Right lobe of liver (tissue), 6 donors: ENCODE data around the gene TBX18. TPM values are rescaled to one million over a fixed set of nuclear protein-coding genes. Genes with fewer than 3 reads are reported as not detected.

Source experiments
- ATAC-seq, 4 donors: fragments of 200-7000 bp; cut with Tn5 transposase; one replicate each; pipeline ENCODE4 v1.9.1; 2020; ENCODE audit warnings: mild to moderate bottlenecking in 4 of 4, moderate library complexity in 4 of 4
- DNase-seq, 3 donors: peaks; one replicate each; pipeline ENCODE4 v3.0.0-alpha.2; 2020
- H3K27ac ChIP-seq, 3 donors: fragments of 200-600 bp; one replicate each; pipeline ENCODE4 v1.8.0; 2022
- H3K27me3 ChIP-seq, 2 donors: fragments of 200-600 bp; one replicate each; pipeline ENCODE4 v1.8.0; 2022
- H3K36me3 ChIP-seq, 4 donors: fragments of 200-600 bp; sonication (generic) in 1 of 4; one replicate each; pipeline versions ENCODE4 v1.5.1 to v1.8.0; 2017 to 2022; ENCODE audit warnings: control low read depth in 1 of 4
- H3K4me1 ChIP-seq, 4 donors: fragments of 200-600 bp; sonication (generic) in 1 of 4; one replicate each; pipeline versions ENCODE4 v1.5.1 to v1.8.0; 2017 to 2022; ENCODE audit warnings: control low read depth in 1 of 4
- H3K4me3 ChIP-seq, 3 donors: fragments of 200-600 bp; one replicate each; pipeline ENCODE4 v1.8.0; 2022
- H3K9me3 ChIP-seq, 4 donors: fragments of 200-600 bp; sonication (generic) in 1 of 4; one replicate each; pipeline versions ENCODE4 v1.5.1 to v1.8.0; 2017 to 2022; ENCODE audit warnings: control low read depth in 1 of 4
- POLR2A ChIP-seq: fragments of 450-650 bp; IDR thresholded peaks from one replicate; pipeline ENCODE4 v1.6.1; 2017; ENCODE audit warnings: antibody characterized with exemption, mild to moderate bottlenecking
- WGBS: methylation state at CpG from one replicate; pipeline ENCODE4 v1.1.6; 2018; ENCODE audit warnings: low coverage, low lambda C conversion rate; ENCODE audit not compliant: insufficient coverage; ENCODE audit errors: missing lambda C conversion rate; 5-methylcytosine and 5-hydroxymethylcytosine counted together
- intact Hi-C, 2 donors: fragments of 100-400 bp; cut with DNase I; formaldehyde crosslinking; loops; one replicate each; pipeline versions ENCODE4 v1.11.2 to v1.14.1; 2022
- total RNA-seq, 6 experiments: library from RNA; depleted of rRNA in 2 of 6; stranded (reverse); fragments of >200 nt in 2 of 6; fragmentation: NEBNext Ultra II Directional in 3 of 6; extraction: Animal tissue kit (Norgen Biotek cat#: 25700) in 3 of 6; gene quantifications; one replicate each; pipeline versions ENCODE4 v1.1.0 to v1.2.4, GENCODE V29; 2016 to 2023
- TF ChIP-seq, protein P1 (sequence below), 4 donors: fragments of 200-600 bp in 3 of 4; fragments of 450-650 bp in 1 of 4; IDR thresholded peaks; one replicate each; pipeline versions ENCODE4 v1.5.1 to v1.8.0; 2016 to 2022; ENCODE audit warnings: antibody characterized with exemption in 4 of 4, mild to moderate bottlenecking in 2 of 4
- donor health status: DM: no; HTN: yes; CAD: no.
- donor health status: DM: no; HTN: no; CAD: no.
- donor health status: DM: no; HTN: no; CAD: no.
- donor health status: DM: no; HTN: yes; CAD: no.
- donor health status: DM: no; HTN: yes; CAD: no.

The TBX18 gene
- total RNA-seq, 6 experiments from 2014 or later, result 0.15 to 0.87 (median 0.49) TPM; not detected in 1

DNA sequence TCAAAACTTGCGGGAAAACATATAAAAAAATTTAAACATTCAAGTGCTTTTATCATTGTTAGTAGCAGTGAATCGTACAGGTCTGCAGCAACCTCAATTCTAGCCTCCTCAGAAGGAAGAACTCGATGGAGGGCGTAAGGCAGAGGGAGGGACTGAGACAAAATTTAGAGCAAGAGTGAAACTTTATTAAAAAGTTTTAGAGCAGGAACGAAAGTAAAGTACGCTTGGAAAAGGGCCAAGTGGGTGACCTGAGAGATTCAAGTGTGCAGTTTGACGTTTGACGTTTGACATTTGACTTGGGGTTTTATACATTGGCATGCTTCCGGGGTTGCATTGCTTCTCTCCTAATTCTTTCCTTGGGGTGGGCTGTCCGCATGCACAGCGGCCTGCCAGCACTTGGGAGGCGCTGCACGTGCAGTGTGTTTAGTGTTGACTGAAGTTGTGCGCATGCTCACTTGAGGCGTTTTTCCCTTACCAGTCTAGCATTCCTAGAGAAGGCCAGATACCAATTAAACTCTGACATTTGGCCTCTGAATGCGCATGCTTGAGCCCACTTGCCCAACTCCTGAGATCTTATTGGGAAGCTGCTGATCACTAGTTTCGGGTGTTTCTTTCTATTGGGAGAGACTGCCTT is 82.6 kb downstream of the TBX18 start:
- no peaks in the 10 kb centered on the region for H3K36me3 ChIP-seq
- H3K27me3 ChIP-seq, result no peaks in the 10 kb centered on the region
- TF ChIP-seq, protein P1, sequence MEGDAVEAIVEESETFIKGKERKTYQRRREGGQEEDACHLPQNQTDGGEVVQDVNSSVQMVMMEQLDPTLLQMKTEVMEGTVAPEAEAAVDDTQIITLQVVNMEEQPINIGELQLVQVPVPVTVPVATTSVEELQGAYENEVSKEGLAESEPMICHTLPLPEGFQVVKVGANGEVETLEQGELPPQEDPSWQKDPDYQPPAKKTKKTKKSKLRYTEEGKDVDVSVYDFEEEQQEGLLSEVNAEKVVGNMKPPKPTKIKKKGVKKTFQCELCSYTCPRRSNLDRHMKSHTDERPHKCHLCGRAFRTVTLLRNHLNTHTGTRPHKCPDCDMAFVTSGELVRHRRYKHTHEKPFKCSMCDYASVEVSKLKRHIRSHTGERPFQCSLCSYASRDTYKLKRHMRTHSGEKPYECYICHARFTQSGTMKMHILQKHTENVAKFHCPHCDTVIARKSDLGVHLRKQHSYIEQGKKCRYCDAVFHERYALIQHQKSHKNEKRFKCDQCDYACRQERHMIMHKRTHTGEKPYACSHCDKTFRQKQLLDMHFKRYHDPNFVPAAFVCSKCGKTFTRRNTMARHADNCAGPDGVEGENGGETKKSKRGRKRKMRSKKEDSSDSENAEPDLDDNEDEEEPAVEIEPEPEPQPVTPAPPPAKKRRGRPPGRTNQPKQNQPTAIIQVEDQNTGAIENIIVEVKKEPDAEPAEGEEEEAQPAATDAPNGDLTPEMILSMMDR (IDR thresholded peaks at IDR 0.05), result no peak
- TF ChIP-seq POLR2A, result no peak
- no peaks in the 10 kb centered on the region for H3K9me3 ChIP-seq
- H3K4me3 ChIP-seq, result no peak overlapping the region
- H3K4me1 ChIP-seq, result no peaks in the 10 kb centered on the region
- intact Hi-C loops, result no loop called here
- no peak overlapping the region for H3K27ac ChIP-seq
- ATAC-seq (no peak), DNase-seq (no peak)
- 78% methylated on average over 17 of the region's 17 CpGs for WGBS

DNA sequence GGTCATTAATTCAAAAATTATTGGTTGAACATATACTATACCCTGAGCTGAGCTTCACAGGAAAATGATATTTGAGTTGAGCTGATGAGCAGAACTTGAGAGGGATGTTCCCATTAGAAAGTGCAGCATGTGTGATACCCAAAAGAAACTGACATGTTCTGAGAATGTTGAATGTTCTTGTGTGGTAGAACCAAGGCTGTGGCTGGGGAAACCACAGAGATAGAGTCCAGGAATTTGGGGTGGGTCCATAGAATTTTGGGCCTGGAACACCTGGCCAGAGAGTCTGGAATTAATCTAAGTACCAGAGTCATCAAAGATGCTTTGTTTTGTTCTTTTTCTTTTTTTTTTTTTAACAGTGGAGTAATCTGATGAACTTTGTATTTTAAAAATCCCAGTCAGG is 88.7 kb downstream of the TBX18 start:
- Histone ChIP-seq H3K9me3 (no peaks in the 10 kb centered on the region), H3K4me3 (no peak overlapping the region), H3K4me1 (no peaks in the 10 kb centered on the region), H3K27ac (no peak overlapping the region), H3K27me3 (no peaks in the 10 kb centered on the region), H3K36me3 (no peaks in the 10 kb centered on the region)
- TF ChIP-seq, protein P1 (IDR thresholded peaks at IDR 0.05), result no peak
- no peak for TF ChIP-seq POLR2A
- no peak for DNase-seq
- no peak for ATAC-seq
- intact Hi-C loops, result no loop called here

DNA sequence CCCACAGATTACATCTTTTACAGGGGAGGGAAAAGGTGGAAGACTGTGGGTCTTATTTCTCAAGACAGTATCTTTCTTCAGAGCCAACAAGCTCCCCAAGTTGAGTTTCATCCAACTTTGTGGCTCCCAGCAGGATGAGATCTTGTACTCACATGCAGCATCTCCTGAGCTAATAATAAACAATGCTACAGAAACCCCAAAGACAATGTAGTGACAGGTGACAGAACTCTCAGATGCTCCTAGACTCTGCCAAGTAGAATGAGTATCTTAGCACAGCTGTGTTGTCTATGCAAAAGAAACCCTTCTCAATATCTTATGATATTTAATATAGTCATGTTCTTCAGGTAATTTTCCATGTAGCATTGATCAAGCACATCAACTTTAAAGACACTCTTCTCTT is 90.0 kb downstream of the TBX18 start:
- Histone ChIP-seq H3K4me3 (no peak overlapping the region), H3K27me3 (no peaks in the 10 kb centered on the region), H3K9me3 (no peaks in the 10 kb centered on the region), H3K4me1 (no peaks in the 10 kb centered on the region), H3K36me3 (no peaks in the 10 kb centered on the region), H3K27ac (no peak overlapping the region)
- DNase-seq (no peak), ATAC-seq (no peak)
- TF ChIP-seq, protein P1 (IDR thresholded peaks at IDR 0.05), result no peak
- TF ChIP-seq POLR2A, result no peak
- intact Hi-C loops, result no loop called here

DNA sequence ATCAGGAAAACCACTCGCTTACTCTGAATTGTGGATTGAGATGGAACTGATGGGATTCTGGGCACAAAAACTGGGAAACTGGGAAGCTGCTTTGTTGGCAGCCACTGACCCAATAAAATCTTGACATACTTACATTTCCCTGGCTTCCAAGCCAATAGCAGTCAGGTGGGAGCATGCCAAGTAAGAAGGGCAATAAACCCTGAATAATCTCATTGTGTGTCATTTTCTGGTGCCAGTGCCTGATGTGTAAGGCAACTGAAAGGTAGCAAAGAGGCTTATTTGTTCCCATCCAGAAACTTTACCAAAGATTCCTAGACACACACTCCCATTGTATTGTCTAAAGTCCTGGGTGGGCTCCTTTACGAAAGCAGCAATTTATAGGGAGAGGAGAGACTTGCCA is 93.2 kb downstream of the TBX18 start:
- TF ChIP-seq, protein P1 (IDR thresholded peaks at IDR 0.05), result no peak
- TF ChIP-seq POLR2A, result no peak
- intact Hi-C loops, result no loop called here
- ATAC-seq, result no peak
- Histone ChIP-seq H3K36me3 (no peaks in the 10 kb centered on the region), H3K27ac (no peak overlapping the region), H3K4me3 (no peak overlapping the region), H3K4me1 (no peaks in the 10 kb centered on the region), H3K27me3 (no peaks in the 10 kb centered on the region), H3K9me3 (no peaks in the 10 kb centered on the region)
- DNase-seq, result no peak
- 41% methylated on average over 2 of the region's 2 CpGs for WGBS

DNA sequence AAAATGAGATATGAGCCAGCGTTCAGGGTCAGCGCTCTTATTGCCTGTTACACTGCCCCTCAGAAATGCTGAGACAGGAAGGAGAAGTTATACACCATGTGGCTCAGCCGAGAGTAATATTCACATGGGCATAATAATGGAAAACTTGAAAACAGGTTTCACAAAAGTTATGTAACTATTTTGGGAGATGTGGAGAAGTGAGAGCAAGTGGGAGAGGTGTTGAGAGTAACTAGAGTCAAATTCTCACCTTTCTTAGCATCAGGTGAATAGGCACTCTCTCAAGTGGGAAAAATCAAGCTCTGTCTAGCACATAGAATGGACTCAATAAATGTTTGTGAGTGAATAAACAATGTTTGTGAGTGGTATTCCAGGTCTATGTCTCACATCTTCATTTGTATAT is 94.5 kb downstream of the TBX18 start:
- Histone ChIP-seq H3K36me3 (no peaks in the 10 kb centered on the region), H3K4me3 (no peak overlapping the region), H3K27me3 (no peaks in the 10 kb centered on the region), H3K9me3 (no peaks in the 10 kb centered on the region), H3K27ac (no peak overlapping the region), H3K4me1 (no peaks in the 10 kb centered on the region)
- ATAC-seq (no peak), DNase-seq (no peak)
- WGBS, result 73% methylated on average over 3 of the region's 3 CpGs
- TF ChIP-seq, protein P1 (IDR thresholded peaks at IDR 0.05), result no peak
- intact Hi-C loops, result no loop called here
